ENCODE results near the gene ACYP2. TPM values are rescaled to one million over a fixed set of nuclear protein-coding genes. Genes with fewer than 3 reads are reported as not detected.

The ACYP2 gene
- total RNA-seq, 4 donors from 2014 or later: 3.7 to 15.1 (median 5.7) TPM

DNA sequence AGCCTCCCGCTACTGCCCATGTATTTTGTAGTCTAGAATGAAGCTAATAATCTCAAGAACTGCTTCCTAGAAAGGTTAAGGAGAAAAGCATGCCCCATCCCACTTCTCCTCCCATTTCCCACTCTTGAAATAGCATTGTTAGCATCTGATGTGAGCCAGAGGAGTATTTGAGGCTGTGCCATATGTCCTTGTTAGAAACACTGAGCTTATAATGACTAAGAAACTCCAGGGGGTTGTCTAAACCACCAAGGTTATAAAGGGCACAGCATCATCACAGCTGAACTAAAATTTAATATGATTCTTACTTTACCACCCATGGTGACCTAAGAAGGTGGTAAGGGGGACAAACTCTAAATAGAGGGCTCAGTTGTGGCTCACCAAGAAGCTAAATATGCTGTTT is 124.0 kb downstream of the ACYP2 start:
- TF ChIP-seq POLR2A (IDR thresholded peaks at IDR 0.05): no peak
- TF ChIP-seq, protein P1, sequence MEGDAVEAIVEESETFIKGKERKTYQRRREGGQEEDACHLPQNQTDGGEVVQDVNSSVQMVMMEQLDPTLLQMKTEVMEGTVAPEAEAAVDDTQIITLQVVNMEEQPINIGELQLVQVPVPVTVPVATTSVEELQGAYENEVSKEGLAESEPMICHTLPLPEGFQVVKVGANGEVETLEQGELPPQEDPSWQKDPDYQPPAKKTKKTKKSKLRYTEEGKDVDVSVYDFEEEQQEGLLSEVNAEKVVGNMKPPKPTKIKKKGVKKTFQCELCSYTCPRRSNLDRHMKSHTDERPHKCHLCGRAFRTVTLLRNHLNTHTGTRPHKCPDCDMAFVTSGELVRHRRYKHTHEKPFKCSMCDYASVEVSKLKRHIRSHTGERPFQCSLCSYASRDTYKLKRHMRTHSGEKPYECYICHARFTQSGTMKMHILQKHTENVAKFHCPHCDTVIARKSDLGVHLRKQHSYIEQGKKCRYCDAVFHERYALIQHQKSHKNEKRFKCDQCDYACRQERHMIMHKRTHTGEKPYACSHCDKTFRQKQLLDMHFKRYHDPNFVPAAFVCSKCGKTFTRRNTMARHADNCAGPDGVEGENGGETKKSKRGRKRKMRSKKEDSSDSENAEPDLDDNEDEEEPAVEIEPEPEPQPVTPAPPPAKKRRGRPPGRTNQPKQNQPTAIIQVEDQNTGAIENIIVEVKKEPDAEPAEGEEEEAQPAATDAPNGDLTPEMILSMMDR (IDR thresholded peaks at IDR 0.05): no peak
- Histone ChIP-seq H3K36me3 (no peaks in the 10 kb centered on the region), H3K27me3 (no peaks in the 10 kb centered on the region), H3K4me3 (no peak overlapping the region), H3K4me1 (no peaks in the 10 kb centered on the region), H3K9me3 (peaks cover 0 to 5% (median 4%) of the 10 kb centered on the region in 3 donors), H3K27ac (no peak overlapping the region)
- 81 to 100% methylated on average over 1 of the region's 1 CpG for WGBS, 2 donors
- intact Hi-C loops (cut with DNase I): no loop called here
- no peak for DNase-seq

DNA sequence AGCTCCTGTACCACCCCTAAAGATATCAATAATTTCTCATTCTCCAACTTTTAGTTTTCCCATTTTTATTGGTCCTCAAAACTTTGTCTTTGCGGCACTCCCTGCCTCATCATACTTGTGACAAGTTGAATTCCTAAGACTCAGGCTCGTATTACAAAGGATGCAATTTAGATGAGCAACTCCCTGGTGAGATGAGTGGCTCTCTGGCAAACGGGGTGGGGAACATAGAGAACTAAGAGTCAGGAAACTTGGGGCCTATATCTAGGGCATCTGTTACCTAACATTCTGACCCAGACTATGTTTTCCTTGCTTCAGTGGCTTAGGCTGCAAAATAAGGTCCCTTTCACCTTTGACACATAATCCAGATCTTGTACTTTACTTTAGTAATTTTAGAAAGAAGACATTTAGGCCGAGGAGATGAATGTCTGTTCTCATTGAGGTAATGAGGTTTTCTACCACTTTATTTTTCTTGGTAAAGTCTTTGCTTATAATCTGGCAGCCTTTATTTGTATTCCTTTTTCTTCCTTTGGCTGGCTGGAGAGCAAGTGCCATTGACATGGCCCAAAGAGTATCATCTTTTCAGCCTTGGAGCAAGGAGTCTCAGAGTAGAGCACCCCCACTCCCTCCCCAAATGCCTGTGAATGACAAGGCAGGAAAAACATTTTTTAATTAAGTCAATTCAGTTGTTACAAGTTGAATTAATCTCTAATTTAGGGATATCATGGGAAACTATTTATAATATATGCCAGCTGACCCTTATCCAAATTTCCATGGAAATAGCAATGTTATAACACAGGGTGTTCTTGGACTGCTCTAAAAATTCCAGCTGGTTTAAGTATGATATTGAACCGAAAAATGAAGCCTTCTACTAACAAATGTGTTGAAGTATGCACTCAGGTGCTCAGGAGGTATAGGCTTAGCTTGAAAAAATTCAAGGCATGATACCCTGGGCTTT is 125.4 kb downstream of the ACYP2 start:
- H3K27ac ChIP-seq: peak overlapping the region in 3 of 4 donors; percentile 45 to 65 (median 47)
- intact Hi-C loops (cut with DNase I): no loop called here
- WGBS, 2 donors: 66 to 71% methylated on average over 5 of the region's 5 CpGs
- peaks cover 0 to 5% (median 4%) of the 10 kb centered on the region in 3 donors for H3K9me3 ChIP-seq
- H3K36me3 ChIP-seq: no peaks in the 10 kb centered on the region
- TF ChIP-seq, protein P1 (IDR thresholded peaks at IDR 0.05): no peak
- no peak for TF ChIP-seq POLR2A (IDR thresholded peaks at IDR 0.05)
- no peak for DNase-seq
- H3K4me3 ChIP-seq: no peak overlapping the region
- H3K4me1 ChIP-seq: no peaks in the 10 kb centered on the region
- no peaks in the 10 kb centered on the region for H3K27me3 ChIP-seq

- TF ChIP-seq POLR2A (IDR thresholded peaks at IDR 0.05): no peak
- TF ChIP-seq, protein P1 (IDR thresholded peaks at IDR 0.05): no peak
- Histone ChIP-seq H3K27me3 (no peaks in the 10 kb centered on the region), H3K36me3 (no peaks in the 10 kb centered on the region), H3K4me1 (no peaks in the 10 kb centered on the region), H3K27ac (no peak overlapping the region), H3K9me3 (no peaks in the 10 kb centered on the region), H3K4me3 (no peak overlapping the region)
- WGBS, 2 donors: 37 to 65% methylated on average over 1 of the region's 1 CpG
- no peak for DNase-seq
- intact Hi-C loops (cut with DNase I): no loop called here
Measured at GRCh38 chr2:54247115-54247514, 131.7 kb downstream of the ACYP2 start.

DNA sequence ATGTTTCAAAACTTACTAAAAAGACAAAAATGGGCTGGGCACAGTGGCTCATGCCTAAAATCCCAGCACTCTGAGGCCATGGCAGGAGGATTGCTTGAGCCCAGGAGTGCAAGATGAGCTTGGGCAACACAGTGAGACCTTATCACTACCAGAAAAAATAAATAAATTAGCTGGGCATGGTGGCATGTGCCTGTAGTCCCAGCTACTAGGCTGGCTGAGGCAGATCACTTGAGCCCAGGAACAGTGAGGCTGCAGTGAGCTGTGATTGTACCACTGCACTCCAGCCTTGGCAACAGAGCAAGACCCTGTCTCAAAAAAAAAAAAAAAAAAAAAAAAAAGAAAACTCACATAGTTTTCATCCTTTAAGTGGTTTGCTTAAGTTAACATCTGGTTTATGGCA is 134.2 kb downstream of the ACYP2 start:
- DNase-seq: no peak
- no peak overlapping the region for H3K4me3 ChIP-seq
- H3K4me1 ChIP-seq: no peaks in the 10 kb centered on the region
- TF ChIP-seq, protein P1 (IDR thresholded peaks at IDR 0.05): no peak
- no peak for TF ChIP-seq POLR2A (IDR thresholded peaks at IDR 0.05)
- intact Hi-C loops (cut with DNase I): no loop called here
- H3K27me3 ChIP-seq: no peaks in the 10 kb centered on the region
- no peaks in the 10 kb centered on the region for H3K9me3 ChIP-seq
- no peaks in the 10 kb centered on the region for H3K36me3 ChIP-seq
- H3K27ac ChIP-seq: no peak overlapping the region

DNA sequence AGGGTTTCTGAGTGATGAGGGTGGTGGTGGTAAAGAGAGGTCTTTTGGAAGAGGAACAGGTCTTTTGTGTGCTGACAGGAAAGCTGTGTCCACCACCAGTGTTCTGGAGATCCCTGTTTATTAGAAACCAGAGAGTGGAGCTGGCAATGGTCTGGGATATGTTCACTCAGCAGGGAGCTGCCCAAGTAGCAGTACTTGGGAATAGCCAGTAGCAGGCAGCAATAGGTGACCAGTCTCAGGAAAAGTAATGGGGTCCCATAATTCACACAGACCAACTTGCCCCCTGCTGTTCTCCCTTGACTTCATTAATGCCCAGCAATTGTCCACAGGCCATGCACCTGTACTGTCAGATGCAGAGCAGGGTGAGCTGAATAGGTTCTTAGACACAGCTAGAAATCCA is 138.8 kb downstream of the ACYP2 start:
- Histone ChIP-seq H3K27ac (no peak overlapping the region), H3K27me3 (no peaks in the 10 kb centered on the region), H3K36me3 (no peaks in the 10 kb centered on the region), H3K9me3 (peaks cover 0 to 6% (median 0%) of the 10 kb centered on the region in 3 donors), H3K4me3 (no peak overlapping the region), H3K4me1 (no peaks in the 10 kb centered on the region)
- TF ChIP-seq, protein P1 (IDR thresholded peaks at IDR 0.05): no peak
- no peak for TF ChIP-seq POLR2A (IDR thresholded peaks at IDR 0.05)
- no peak for DNase-seq
- intact Hi-C loops (cut with DNase I): no loop called here

Measured in esophagus squamous epithelium (tissue), 5 donors.